HG02943 (cell line): Measurements from ENCODE around the gene ANO6.

Source experiments
- ATAC-seq: cut with Tn5 transposase; IDR thresholded peaks from one replicate; pipeline ENCODE4 v1.9.1; 2021; ENCODE audit warnings: mild to moderate bottlenecking, low read depth, moderate library complexity; ENCODE audit not compliant: unreplicated experiment

ANO6 gene

DNA sequence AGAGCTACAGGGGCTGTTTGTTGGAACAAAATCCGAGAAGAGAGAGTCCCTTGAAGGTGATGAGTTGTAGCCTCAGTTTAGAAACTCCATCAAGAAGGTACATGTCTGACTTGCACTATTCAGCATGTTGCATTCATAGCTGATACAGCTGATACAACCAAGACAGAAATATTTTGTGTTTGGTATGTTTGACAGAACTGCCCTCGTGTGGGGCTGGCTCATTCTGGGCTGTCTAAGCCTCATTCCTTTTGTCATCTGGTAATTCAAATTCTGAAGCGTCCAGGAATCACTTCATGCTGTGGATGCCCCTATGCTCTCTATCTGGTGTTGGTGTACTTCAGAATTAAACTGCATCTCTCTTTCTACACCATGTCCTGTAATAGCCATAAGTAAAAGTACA, 126.3 kb downstream of the ANO6 start:
- no peak for ATAC-seq

- ATAC-seq: no peak
Observed at GRCh38 chr12:45342848-45343247, 127.0 kb downstream of the ANO6 start.

DNA sequence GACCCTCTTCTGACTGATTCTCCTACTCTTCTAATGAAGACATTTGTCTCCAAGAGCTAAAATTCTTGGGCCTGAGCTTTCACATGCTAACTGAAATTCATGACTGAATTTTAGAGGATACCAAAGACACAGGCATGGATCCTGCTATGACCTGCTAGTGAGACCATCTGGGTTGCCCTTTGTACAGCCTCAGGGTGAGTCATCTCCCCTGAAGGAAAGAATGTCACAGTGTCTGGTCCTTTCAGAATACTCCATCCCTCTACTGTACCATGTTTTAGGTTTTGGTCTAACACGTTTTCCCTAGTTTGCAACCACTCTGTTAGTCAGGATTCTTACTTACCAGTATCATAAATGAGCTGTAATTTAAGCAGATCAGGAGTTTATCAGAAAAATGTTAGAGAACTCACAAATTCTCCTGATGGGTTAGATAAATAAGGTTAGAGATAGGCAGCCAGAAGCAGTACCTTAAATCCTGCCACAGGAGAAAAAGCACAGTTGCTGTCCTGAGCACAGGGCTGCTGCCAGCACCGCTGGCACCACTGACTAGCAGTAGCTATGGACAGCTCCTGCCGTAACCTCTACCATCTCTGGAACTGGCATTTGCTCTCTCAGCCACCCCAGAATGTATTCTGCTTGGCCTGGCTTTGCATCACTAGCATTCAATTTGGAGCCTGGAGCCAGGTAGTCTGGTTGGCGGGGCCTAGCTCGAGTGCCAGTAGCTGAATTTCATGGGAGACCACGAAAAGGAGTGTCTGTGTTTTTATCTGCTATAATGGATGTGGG, 127.6 kb downstream of the ANO6 start:
- ATAC-seq: no peak

DNA sequence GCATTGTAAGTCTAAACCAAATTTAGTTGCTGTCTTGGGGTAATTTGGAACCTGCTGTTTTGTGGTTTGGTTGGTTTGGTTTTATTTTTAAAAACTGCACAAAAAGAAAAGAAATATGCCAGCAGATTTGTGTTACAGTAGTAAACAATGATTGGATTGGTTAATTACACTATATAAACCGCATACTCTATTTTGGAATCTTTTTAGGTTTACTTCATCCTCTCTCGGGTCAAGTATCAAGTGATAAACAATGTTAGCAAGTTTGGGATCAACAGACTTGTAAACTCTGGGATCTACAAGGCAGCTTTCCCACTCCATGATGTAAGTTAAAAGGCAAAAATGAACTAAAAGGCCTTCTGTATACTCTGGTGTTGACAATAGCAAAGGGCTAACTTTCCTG, 132.4 kb downstream of the ANO6 start:
- no peak for ATAC-seq

- ATAC-seq: no peak
Observed at GRCh38 chr12:45348986-45349385, 133.1 kb downstream of the ANO6 start.

DNA sequence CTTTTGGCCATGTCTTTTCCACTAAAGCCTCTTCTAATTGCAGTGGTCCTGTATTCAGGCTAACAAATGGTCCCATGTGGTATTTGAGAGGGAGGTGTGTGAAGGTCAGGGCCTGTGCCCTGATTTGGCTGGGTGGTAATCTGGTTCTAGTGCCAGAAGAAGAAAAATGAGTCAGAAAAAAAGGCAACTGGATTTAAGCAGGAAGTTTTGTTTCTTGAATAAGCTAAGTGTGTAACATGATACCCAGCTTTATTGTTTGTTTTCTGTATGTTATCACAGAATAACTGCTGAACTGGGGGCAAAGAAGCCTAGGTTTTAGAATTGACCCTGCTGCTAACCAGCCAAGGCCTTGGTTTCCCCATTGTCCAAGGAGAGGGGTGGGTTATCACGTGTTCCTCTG, 134.0 kb downstream of the ANO6 start:
- no peak for ATAC-seq

DNA sequence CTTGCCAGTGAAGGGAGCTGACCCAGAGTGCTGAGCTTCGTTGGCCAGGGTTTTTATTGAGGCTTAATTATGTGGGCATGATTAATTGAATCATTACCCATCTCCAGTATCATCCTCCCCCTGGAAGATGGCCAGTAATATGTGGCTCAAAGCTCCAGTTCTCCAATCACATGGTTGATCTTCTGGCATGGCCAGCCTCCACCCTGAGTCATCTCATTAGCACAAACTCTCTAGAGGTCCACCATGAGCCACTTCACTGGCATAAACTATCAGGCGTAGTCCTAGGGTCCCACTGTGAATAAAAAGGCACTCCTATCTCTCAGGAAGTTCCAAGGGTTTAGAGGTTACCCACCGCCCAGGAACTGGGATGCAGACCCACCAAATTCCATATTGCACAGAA, 135.0 kb downstream of the ANO6 start:
- ATAC-seq: no peak

GRCh38 chr12:45351921-45352670, 136.2 kb downstream of the ANO6 start:
- no peak for ATAC-seq

GRCh38 chr12:45353944-45354343, 138.0 kb downstream of the ANO6 start:
- ATAC-seq: no peak

GRCh38 chr12:45354399-45354798, 138.5 kb downstream of the ANO6 start:
- peak; percentile 98 for ATAC-seq

GRCh38 chr12:45355730-45356129, 139.8 kb downstream of the ANO6 start:
- no peak for ATAC-seq

- ATAC-seq: no peak
Observed at GRCh38 chr12:45356822-45357538, 141.1 kb downstream of the ANO6 start.

DNA sequence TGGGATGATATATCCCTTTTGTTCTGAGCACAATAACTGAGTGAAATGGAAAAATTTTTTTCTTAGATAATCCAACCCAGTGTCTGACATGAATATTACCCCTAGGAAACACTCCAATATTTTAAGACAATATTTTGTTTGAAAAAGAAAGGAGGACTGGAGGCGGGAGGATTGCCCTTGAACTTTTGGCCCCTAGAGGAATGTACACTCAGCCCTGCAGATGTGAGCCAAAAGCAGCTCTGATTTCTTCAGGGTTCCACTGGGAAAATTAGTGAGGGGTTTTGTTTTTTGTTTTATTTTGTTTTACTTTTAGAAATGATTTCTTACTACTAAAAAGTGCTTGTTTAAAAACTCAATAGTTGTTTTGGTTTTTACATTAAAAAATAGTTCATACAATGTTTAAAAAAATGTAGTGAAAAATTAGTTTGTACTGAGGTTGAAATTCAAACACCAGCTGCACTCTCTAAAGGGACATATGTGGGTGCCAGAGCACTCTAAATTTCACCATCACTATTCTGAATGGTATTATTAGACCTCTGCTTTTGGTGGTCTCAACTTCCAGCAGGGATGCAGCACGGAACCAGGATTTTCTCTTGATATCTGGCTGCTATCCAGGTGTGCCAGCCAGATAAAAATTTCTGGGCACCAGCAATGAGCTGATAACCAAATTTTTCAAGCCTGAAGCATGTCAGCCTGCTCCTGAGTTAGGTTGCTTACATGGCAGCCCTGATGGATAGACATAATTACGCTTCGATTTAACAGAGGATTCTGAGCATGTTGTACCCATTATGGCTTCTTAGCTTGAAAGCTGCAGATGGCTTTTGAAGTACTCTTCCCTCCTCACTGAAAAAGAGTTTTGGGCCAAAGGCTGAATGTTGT, 141.9 kb downstream of the ANO6 start:
- ATAC-seq: no peak

GRCh38 chr12:45362291-45362690, 146.4 kb downstream of the ANO6 start:
- ATAC-seq: no peak

DNA sequence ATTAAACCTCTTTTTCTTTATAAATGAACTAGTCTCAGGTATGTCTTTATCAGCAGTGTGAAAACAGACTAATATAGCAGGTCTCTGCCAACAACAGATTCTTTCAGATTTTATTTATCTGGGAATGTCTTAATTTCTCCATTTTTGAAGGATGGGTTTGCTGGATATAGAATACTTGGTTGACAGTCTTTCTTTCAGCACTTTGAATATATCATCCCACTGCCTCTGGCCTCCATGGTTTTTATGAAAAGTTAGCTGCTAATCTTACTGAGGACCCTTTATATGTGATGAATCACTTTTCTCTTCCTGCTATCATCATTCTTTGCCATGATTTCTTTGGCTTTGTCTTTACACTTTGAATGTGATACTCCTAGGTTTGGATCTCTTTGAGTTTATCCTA, 148.0 kb downstream of the ANO6 start:
- ATAC-seq: no peak

- no peak for ATAC-seq
Observed at GRCh38 chr12:45368841-45369489, 153.1 kb downstream of the ANO6 start.

DNA sequence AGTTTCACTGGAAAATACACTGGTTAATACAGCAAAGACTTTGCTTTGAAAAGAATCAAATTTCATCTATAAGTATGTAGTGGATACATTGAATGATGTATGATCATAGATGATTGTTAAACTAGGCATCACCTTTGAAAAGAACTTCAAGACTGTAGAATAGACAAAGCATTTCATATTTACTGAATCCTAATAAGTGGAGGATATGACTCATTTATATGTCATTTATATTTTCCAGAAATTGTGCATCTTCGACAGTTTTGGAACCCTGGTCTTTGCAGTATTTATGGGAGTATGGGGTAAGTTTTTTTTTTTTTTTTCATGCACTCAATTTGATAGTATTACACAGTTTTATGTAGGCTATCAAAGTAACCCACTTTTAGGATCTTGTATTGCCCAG, 161.9 kb downstream of the ANO6 start:
- no peak for ATAC-seq

DNA sequence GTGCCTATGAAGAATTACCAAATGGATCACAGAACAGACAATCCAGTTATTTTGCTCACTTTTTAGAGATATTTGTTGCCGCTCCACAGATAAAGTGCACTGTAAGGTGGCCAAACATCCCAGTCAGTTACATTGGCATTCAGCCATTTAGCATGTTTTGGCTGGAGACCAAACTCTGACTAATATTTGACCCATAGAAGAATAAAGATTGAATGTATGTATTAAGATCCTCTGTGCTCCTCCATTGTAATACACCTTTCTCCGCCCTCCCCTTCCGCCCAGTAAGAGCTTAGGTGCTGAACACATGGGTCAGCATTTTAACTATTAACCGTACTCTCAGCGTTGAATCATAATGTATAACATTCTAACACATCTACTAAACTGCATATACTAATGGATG, 163.4 kb downstream of the ANO6 start:
- no peak for ATAC-seq

- no peak for ATAC-seq
Observed at GRCh38 chr12:45381351-45381750, 165.5 kb downstream of the ANO6 start.

GRCh38 chr12:45388545-45388944, 172.7 kb downstream of the ANO6 start:
- ATAC-seq: no peak
